ENCODE measurements around the gene COA3. TPM values are rescaled to one million over a fixed set of nuclear protein-coding genes. Genes with fewer than 3 reads are reported as not detected.

The COA3 gene
- total and polyA plus RNA-seq, 5 donors, result 64.4 to 142 (median 73.0) TPM

GRCh38 chr17:42841975-42842685, 43.6 kb upstream of the COA3 start:
- intact Hi-C loops (cut with DNase I), result loop anchor here in 3 of 4 donors (2.0 to 5.0 kb wide), 2 partner anchors 95 kb away; no protein-coding TSS in a partner anchor
- no peaks in the 10 kb centered on the region for H3K4me1 ChIP-seq (ENCODE audit: control insufficient read depth, insufficient read depth, low read length)
- H3K9me3 ChIP-seq (ENCODE audit: control insufficient read depth, low read length), result no peaks in the 10 kb centered on the region
- DNase-seq, result no peak
- H3K4me3 ChIP-seq (ENCODE audit: low read length), result no peak overlapping the region
- no peak overlapping the region for H3K27ac ChIP-seq (ENCODE audit: low read length)
- no peaks in the 10 kb centered on the region for H3K27me3 ChIP-seq (ENCODE audit: control insufficient read depth, insufficient read depth)
- ATAC-seq, result no peak
- 74% methylated on average over 11 of the region's 11 CpGs for WGBS

GRCh38 chr17:42835732-42836131, 37.2 kb upstream of the COA3 start:
- no peaks in the 10 kb centered on the region for H3K4me1 ChIP-seq (ENCODE audit: control insufficient read depth, insufficient read depth, low read length)
- no peak for ATAC-seq
- WGBS, result 98% methylated on average over 6 of the region's 6 CpGs
- DNase-seq, result no peak
- H3K4me3 ChIP-seq (ENCODE audit: low read length), result no peak overlapping the region
- H3K9me3 ChIP-seq (ENCODE audit: control insufficient read depth, low read length), result no peaks in the 10 kb centered on the region
- no peak overlapping the region for H3K27ac ChIP-seq (ENCODE audit: low read length)
- no peaks in the 10 kb centered on the region for H3K27me3 ChIP-seq (ENCODE audit: control insufficient read depth, insufficient read depth)
- intact Hi-C loops (cut with DNase I), result no loop called here

GRCh38 chr17:42833767-42834422, 35.4 kb upstream of the COA3 start:
- Histone ChIP-seq H3K9me3 (ENCODE audit: control insufficient read depth, low read length) (no peaks in the 10 kb centered on the region), H3K27ac (ENCODE audit: low read length) (peak overlapping the region; percentile 89), H3K4me3 (ENCODE audit: low read length) (peak overlapping the region; percentile 84), H3K27me3 (ENCODE audit: control insufficient read depth, insufficient read depth) (no peaks in the 10 kb centered on the region), H3K4me1 (ENCODE audit: control insufficient read depth, insufficient read depth, low read length) (no peaks in the 10 kb centered on the region)
- WGBS, result 6% methylated on average over 18 of the region's 18 CpGs
- DNase-seq (peak in 1 of 3 donors; percentile 65), ATAC-seq (peak; percentile 12 to 25)
- intact Hi-C loops (cut with DNase I), result no loop called here

GRCh38 chr17:42832934-42833766, 34.6 kb upstream of the COA3 start, which contains the start of gene PSME3:
Gene PSME3, plus strand, starts transcription at chr17:42833397. Its CDS starts 235 bp downstream, at chr17:42833632.
- DNase-seq (peak; percentile 93 to 97 (median 96)), ATAC-seq (peak; percentile 96)
- under 1% methylated on average over 71 of the region's 71 CpGs for WGBS
- peak within 1 kb of the TSS; percentile 84 for H3K4me3 ChIP-seq (ENCODE audit: low read length)
- H3K27me3 ChIP-seq (ENCODE audit: control insufficient read depth, insufficient read depth), result no peaks in the 10 kb centered on the region
- H3K27ac ChIP-seq (ENCODE audit: low read length), result peak within 1 kb of the TSS; percentile 89
- no peaks in the 10 kb centered on the region for H3K4me1 ChIP-seq (ENCODE audit: control insufficient read depth, insufficient read depth, low read length)
- intact Hi-C loops (cut with DNase I), result no loop called here
- no peaks in the 10 kb centered on the region for H3K9me3 ChIP-seq (ENCODE audit: control insufficient read depth, low read length)

GRCh38 chr17:42832213-42832933, 33.9 kb upstream of the COA3 start:
- no peaks in the 10 kb centered on the region for H3K27me3 ChIP-seq (ENCODE audit: control insufficient read depth, insufficient read depth)
- peak overlapping the region; percentile 89 for H3K27ac ChIP-seq (ENCODE audit: low read length)
- intact Hi-C loops (cut with DNase I), result no loop called here
- no peaks in the 10 kb centered on the region for H3K4me1 ChIP-seq (ENCODE audit: control insufficient read depth, insufficient read depth, low read length)
- H3K9me3 ChIP-seq (ENCODE audit: control insufficient read depth, low read length), result no peaks in the 10 kb centered on the region
- WGBS, result 53% methylated on average over 9 of the region's 9 CpGs
- peak overlapping the region; percentile 84 for H3K4me3 ChIP-seq (ENCODE audit: low read length)
- ATAC-seq (peak in 1 of 2 donors; percentile 35), DNase-seq (no peak)

- intact Hi-C loops (cut with DNase I), result no loop called here
- Histone ChIP-seq H3K27ac (ENCODE audit: low read length) (no peak overlapping the region), H3K9me3 (ENCODE audit: control insufficient read depth, low read length) (no peaks in the 10 kb centered on the region), H3K4me3 (ENCODE audit: low read length) (no peak overlapping the region), H3K27me3 (ENCODE audit: control insufficient read depth, insufficient read depth) (no peaks in the 10 kb centered on the region), H3K4me1 (ENCODE audit: control insufficient read depth, insufficient read depth, low read length) (no peaks in the 10 kb centered on the region)
- DNase-seq, result no peak
- no peak for ATAC-seq
These were observed 32.5 kb upstream of the COA3 start for GRCh38 chr17:42830971-42831370.

- Histone ChIP-seq H3K4me1 (ENCODE audit: control insufficient read depth, insufficient read depth, low read length) (peaks cover 2% of the 10 kb centered on the region), H3K4me3 (ENCODE audit: low read length) (no peak overlapping the region), H3K27me3 (ENCODE audit: control insufficient read depth, insufficient read depth) (no peaks in the 10 kb centered on the region), H3K9me3 (ENCODE audit: control insufficient read depth, low read length) (no peaks in the 10 kb centered on the region), H3K27ac (ENCODE audit: low read length) (no peak overlapping the region)
- ATAC-seq, result no peak
- intact Hi-C loops (cut with DNase I), result no loop called here
- 88% methylated on average over 1 of the region's 1 CpG for WGBS
- no peak for DNase-seq
These were observed 29.0 kb upstream of the COA3 start for GRCh38 chr17:42827472-42827871.

GRCh38 chr17:42821176-42821575, 22.7 kb upstream of the COA3 start:
- DNase-seq (no peak), ATAC-seq (no peak)
- 92% methylated on average over 7 of the region's 7 CpGs for WGBS
- no peak overlapping the region for H3K4me3 ChIP-seq (ENCODE audit: low read length)
- H3K27ac ChIP-seq (ENCODE audit: low read length), result no peak overlapping the region
- peaks cover 2% of the 10 kb centered on the region for H3K4me1 ChIP-seq (ENCODE audit: control insufficient read depth, insufficient read depth, low read length)
- no peaks in the 10 kb centered on the region for H3K27me3 ChIP-seq (ENCODE audit: control insufficient read depth, insufficient read depth)
- intact Hi-C loops (cut with DNase I), result no loop called here
- no peaks in the 10 kb centered on the region for H3K9me3 ChIP-seq (ENCODE audit: control insufficient read depth, low read length)

- 30% methylated on average over 2 of the region's 2 CpGs for WGBS
- Histone ChIP-seq H3K9me3 (ENCODE audit: control insufficient read depth, low read length) (no peaks in the 10 kb centered on the region), H3K4me3 (ENCODE audit: low read length) (no peak overlapping the region), H3K4me1 (ENCODE audit: control insufficient read depth, insufficient read depth, low read length) (peaks cover 2% of the 10 kb centered on the region), H3K27ac (ENCODE audit: low read length) (no peak overlapping the region), H3K27me3 (ENCODE audit: control insufficient read depth, insufficient read depth) (no peaks in the 10 kb centered on the region)
- ATAC-seq (no peak), DNase-seq (peak; percentile 57 to 71 (median 69))
- intact Hi-C loops (cut with DNase I), result loop anchor here in 3 of 4 donors (10.0 kb wide), 2 partner anchors 95 to 105 kb away; no protein-coding TSS in a partner anchor
These were observed 21.5 kb upstream of the COA3 start for GRCh38 chr17:42819939-42820535.

- DNase-seq, result no peak
- Histone ChIP-seq H3K4me3 (ENCODE audit: low read length) (no peak overlapping the region), H3K9me3 (ENCODE audit: control insufficient read depth, low read length) (no peaks in the 10 kb centered on the region), H3K4me1 (ENCODE audit: control insufficient read depth, insufficient read depth, low read length) (no peaks in the 10 kb centered on the region), H3K27me3 (ENCODE audit: control insufficient read depth, insufficient read depth) (no peaks in the 10 kb centered on the region), H3K27ac (ENCODE audit: low read length) (no peak overlapping the region)
- intact Hi-C loops (cut with DNase I), result loop anchor here in 3 of 4 donors (10.0 kb wide), 2 partner anchors 94 to 104 kb away; no protein-coding TSS in a partner anchor
- 64% methylated on average over 5 of the region's 5 CpGs for WGBS
- ATAC-seq, result no peak
These were observed 19.9 kb upstream of the COA3 start for GRCh38 chr17:42818379-42818778.

Measured in right cardiac atrium (tissue), 5 donors.